HL-60 (cell line): ENCODE measurements around the gene COX6B2.

Source experiments
- GABPA ChIP-seq: IDR thresholded peaks from 2 replicates; pipeline ENCODE4 v1.6.1; 2012; ENCODE audit warnings: low read depth
- POLR2AphosphoS5 ChIP-seq: IDR thresholded peaks from 2 replicates; pipeline ENCODE4 v1.6.1; 2012; ENCODE audit warnings: low read depth
- SPI1 ChIP-seq: IDR thresholded peaks from 2 replicates; pipeline ENCODE4 v1.6.1; 2012; ENCODE audit warnings: low read depth, mild to moderate bottlenecking, borderline replicate concordance
- TF ChIP-seq, protein P1 (sequence below): IDR thresholded peaks from one replicate; pipeline ENCODE4 v1.5.1; 2011; ENCODE audit warnings: low read length, control low read depth, inconsistent platforms; ENCODE audit not compliant: insufficient read depth

- TF ChIP-seq, protein P1, sequence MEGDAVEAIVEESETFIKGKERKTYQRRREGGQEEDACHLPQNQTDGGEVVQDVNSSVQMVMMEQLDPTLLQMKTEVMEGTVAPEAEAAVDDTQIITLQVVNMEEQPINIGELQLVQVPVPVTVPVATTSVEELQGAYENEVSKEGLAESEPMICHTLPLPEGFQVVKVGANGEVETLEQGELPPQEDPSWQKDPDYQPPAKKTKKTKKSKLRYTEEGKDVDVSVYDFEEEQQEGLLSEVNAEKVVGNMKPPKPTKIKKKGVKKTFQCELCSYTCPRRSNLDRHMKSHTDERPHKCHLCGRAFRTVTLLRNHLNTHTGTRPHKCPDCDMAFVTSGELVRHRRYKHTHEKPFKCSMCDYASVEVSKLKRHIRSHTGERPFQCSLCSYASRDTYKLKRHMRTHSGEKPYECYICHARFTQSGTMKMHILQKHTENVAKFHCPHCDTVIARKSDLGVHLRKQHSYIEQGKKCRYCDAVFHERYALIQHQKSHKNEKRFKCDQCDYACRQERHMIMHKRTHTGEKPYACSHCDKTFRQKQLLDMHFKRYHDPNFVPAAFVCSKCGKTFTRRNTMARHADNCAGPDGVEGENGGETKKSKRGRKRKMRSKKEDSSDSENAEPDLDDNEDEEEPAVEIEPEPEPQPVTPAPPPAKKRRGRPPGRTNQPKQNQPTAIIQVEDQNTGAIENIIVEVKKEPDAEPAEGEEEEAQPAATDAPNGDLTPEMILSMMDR, result no peak
- TF ChIP-seq POLR2AphosphoS5 (no peak), SPI1 (no peak), GABPA (no peak)
Observed at GRCh38 chr19:55382522-55383054, 28.1 kb upstream of the COX6B2 start.
